ENCODE results near the gene VCAN.
A peak's percentile ranks its signal among the peaks of the same experiment; 100 is the strongest.
"Not testable (repeated sequence)": the region's sequence is repeated elsewhere in the genome, so short reads cannot be mapped to it uniquely, and the experiment has no call there.

VCAN gene

DNA sequence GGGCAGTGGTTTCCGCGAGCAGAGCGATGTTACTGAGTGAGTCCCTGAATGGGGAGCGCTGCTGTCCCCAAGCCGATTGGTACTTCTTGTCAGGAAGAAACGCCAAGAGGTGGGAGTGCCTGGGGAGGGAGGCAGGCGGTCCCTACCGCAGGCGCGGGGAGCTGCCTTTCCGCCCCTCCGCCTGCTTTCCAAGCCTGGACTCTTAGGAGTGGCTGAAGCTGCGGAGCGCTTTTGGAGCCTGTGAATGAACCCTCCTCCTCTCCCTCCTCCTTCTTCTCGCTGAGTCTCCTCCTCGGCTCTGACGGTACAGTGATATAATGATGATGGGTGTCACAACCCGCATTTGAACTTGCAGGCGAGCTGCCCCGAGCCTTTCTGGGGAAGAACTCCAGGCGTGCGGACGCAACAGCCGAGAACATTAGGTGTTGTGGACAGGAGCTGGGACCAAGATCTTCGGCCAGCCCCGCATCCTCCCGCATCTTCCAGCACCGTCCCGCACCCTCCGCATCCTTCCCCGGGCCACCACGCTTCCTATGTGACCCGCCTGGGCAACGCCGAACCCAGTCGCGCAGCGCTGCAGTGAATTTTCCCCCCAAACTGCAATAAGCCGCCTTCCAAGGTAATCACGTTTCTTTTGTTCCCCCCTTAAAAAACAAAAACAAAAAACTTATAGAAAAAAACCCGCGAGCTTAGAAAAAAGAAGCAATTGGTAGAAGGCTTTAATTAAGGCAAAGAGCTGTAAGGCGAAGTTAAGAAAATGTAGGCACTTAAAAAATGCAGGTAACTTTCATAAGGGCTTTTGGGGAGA, at the start of gene VCAN:
VCAN (plus strand) TSS at position 340 of the 808 bp plus-strand sequence. CDS start 11,775 bp downstream, outside the sequence.
- no peak for DNase-seq (ENCODE audit: low spot score)

DNA sequence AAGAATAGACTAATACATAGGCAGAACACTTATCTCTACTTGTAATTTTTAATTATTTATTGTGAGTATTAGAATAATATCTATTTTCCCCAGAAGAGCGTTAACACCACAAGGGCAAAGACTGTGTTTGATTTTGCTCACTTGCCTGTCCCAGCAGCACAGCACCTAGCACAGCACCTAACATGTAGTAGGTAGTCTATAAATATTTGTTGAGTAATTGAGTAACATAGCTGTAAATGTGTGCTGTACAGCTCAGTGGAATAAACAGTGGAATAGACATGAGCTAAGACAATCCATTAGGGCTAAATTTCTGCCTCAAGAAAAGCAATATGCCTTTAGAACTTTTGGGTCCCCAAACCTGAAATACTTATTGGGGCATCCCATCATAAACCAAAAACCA, 49.3 kb upstream of the VCAN start:
- no peak for DNase-seq (ENCODE audit: low spot score)

DNA sequence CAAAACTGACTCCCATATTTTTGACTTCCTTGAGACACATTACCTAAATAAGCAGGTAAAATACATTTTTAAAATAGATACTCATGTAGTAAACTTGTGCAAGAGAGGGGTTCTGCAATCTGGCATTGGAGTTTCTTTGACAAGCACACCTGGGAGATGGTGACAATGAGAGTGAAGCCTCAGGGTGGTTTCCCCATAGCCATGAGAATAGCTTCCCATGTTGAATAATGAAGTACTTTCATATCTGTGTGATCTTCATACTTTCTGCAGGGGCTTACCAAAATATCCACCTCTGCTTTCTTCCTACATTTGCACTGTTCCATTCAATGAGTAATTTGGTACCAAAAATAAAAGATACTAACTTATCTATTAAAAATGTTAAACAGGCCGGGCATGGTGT, 44.7 kb upstream of the VCAN start:
- no peak for DNase-seq (ENCODE audit: low spot score)

DNA sequence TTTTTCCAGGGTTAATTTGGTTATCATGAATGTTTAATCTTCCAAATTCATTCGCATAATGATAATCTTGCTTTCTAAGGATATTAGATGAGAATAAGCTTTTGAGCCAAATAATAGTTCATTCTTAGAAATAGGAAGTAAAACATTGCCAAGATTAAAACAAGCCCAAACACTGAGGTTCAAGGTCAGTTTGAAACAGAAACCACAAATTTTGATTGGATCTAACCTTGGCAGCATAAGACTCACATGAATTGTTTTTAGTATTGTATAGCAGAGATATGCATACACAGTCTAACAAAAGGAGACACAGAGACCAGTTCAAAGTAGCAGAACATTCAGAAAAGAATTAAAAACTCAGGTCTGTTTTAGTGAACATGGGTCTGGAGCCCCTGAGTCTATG, 43.4 kb upstream of the VCAN start:
- DNase-seq (ENCODE audit: low spot score): no peak

DNA sequence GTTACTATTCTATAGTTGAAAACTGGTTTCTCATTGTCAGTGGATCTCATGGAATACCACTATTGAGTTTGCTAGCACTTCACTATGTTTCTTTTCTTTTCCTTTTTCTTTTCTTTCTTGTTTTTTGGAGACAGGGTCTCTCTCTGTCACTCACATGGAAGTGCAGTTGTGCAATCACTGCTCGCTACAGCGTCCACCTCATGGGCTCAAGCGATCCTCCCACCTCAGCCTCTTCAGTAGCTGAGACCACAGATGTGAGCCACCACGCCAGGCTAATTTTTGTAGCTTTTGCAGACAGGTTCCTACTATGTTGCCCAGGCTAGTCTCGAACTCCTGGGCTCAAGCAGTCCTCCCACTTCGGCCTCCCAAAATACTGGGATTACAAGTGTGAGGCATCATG, 42.7 kb upstream of the VCAN start:
- no peak for DNase-seq (ENCODE audit: low spot score)

DNA sequence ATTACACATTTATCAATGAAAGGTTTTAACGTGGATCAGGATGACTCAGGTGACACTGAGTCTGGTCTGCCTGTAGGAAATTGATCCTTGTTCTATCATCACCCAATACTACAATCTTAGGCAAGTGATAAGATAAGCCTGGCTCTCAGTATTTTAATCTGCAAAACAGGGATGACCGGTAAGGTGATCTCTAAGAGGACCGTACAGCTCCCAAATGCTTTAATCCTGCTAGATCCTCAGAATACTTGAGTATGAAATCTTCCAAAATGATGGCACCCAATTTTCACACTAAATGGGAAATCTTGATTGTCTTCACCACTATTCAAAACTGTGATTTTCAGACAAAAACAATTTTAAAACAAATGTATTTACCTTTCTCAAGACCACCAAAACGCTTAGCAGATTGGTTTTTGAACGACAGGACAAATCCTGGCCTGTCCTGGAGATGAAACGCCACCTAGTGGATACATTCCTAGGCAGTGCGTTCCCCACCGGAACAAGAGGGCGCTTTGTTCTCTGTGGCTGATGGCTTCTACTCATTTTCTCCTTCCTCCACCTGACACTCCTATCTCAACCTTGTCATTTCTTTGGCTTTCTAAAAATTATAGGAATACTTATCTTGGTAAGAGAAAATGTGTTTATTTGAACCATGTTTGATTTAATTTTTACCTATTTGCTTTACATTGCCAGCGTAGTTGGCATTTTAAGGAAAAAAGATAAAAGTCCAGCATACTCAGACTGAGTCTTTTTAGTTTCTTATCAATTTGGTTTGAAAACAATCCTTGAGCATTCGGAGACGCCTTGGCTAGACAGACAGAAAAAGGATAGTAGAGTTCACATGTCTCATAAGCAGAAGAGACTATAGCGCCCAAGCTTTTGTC, 41.2 kb upstream of the VCAN start:
- peak; percentile 64 for DNase-seq (ENCODE audit: low spot score)

DNA sequence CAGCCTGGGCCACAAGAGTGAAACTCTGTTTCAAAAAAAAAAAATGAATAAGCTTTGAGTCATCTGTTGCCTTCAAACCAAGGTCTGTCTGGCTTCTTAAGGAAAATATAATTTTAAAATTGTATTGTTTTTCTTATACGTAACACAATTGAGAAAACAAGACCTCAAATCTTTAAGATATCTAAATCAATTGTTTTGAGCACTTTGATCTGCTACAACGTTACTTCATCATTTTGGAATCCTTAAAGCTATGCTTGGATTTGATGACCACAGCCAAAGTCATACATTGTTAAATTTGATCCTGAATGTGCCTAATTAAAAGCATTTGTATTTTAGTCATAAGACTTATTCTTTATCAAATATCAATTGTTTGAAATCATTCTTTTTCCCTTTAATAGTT, 37.7 kb upstream of the VCAN start:
- DNase-seq (ENCODE audit: low spot score): no peak

DNA sequence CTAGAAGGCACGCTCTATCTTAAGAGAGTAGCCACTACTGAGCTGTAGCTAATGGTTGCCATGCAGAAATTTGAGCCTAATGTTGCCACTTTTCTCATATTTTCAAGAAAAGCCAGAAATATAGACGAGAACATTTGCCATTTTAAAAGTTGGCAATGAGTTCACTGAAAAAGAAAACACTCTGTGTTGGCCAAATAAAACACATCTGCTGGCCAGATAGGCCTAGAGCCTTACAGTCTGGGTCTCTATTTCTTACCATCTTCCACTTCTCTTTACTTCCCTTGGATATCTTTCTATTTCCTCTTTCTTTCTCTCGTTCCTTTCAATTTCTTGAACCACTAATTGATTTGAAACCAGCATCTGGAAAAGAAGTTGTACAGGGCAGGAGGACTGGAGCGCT, 36.6 kb upstream of the VCAN start:
- DNase-seq (ENCODE audit: low spot score): no peak

DNA sequence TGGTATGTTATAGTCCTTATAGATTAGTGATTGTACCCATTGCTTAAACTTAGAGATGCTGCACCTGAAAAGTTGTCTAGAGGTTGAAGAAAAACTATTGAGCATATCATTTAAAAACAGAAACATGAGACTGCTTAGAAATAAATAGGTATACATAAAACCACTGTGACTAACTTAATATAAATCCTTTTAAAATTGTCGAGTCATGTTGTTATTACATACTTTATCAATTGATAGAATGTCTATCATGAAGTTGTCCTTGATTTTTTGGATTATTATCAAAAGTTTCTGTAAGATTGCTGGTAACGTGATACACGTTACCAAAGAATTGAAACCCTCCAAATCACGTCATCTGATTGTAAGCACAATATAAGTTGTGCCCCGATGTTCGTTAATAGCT, 35.3 kb upstream of the VCAN start:
- no peak for DNase-seq (ENCODE audit: low spot score)

DNA sequence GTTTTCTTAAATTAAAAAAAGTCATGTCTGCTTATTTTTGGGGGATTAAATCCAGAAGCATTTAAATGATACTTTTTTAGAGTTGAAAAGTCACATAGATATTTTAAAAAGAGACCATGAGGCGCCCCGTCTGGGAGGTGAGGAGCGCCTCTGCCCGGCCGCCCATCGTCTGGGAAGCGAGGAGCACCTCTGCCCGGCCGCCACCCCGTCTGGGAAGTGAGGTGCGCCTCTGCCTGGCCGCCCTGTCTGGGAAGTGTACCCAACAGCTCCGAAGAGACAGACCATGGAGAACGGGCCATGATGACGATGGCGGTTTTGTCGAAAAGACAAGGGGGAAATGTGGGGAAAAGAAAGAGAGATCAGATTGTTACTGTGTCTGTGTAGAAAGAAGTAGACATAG, 33.8 kb upstream of the VCAN start:
- not testable (repeated sequence) for DNase-seq (ENCODE audit: low spot score)

DNA sequence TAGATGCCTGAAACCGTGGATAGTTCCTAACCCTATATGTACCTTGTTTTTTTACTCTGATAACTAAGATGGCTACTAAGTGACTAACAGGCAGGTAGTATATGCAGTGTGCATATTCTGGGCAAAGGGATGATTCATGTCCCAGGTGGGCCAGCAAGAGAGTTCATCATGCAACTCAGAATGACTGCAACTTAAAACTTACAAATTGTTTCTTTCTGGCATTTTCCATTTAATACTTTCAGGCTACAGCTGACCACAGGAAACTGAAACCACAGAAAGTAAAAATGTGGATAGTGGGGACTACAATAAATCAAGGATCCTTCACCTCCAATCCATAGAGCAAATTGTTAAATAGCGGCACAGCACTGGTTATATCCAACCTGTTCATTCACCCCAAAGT, 30.7 kb upstream of the VCAN start:
- no peak for DNase-seq (ENCODE audit: low spot score)

DNA sequence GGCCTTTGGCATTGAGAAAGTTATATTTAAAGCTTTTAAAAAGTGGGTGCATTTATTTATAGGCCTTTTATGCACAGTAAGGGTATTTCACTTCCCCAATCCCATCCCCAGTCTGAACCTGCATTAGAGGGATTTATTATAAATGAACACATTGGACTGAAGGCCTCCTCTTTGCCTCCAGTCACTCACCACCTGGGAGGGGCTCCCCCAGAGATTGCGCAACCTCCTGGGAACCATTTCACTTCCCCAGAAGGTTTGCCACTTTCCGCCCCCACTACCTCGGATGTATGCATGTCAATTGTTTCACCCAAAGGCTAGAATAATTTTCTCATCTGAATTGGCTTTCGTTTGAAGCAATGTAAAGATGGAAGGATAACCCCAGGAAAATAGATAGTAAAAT, 29.8 kb upstream of the VCAN start:
- no peak for DNase-seq (ENCODE audit: low spot score)

DNA sequence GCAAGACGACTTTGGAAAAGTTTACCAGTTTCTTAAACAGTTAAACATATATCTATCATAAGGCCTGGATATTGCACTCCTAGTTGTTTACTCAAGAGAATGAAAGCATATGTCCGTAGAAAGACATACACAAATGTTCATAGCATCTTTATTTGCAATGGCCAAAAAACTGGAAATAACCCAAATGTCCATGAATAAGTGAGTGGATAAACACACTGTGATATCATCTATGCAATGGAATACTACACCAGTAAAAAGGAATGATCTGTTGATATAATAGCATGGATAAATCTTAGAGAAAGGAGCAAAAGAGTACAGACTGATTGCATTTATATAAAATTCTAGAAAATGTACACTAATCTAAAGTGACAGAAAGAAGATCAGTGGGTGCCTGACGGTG, 28.0 kb upstream of the VCAN start:
- no peak for DNase-seq (ENCODE audit: low spot score)

DNA sequence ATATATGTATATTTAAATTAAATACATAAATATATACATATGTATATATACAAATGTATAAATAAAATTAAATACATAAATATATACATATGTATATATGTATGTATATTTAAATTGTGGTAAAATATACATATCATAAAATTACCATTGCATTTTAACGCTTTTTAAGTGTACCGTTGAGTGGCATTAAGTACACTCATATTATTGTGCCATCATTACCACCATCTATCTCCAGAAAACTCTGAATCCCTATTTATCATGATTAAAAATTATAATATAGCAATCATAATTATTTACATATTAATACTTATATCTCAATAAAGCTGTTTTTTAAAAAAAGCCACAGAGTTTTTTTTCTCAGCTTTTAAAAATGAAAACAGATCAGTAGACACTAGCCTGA, 27.1 kb upstream of the VCAN start:
- DNase-seq (ENCODE audit: low spot score): no peak

DNA sequence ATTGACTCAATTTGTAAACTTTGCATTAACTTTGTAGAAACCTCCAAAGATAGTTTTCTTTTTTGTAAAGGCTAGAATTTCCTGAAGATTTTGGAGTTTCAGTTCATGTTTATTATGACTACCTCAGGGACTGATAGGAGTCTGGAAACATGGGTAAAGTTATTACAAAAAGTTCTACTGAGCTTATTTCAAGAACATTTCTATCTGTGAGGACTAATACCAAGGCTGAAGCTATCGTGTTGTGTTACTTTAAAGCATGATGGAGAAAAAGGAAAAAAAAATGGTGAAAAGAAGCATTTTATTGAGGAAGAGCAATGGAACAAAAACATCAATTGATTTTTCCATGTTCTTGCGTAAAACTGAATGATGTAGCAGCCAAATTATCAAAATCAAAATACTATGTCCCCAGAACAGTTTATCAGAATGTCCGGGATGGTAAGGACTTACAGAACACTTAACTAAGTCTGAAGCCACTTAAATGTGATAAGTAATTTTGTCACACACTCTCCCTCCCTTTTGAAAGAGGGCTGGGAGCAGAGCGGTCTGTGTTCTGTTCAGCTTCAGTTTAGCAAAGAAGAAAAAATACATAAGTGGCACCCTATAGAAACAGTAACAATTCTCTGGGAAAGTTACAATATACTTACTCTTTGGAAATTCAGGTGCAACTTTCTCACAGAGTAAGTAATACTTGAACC, 25.1 kb upstream of the VCAN start:
- DNase-seq (ENCODE audit: low spot score): no peak

DNA sequence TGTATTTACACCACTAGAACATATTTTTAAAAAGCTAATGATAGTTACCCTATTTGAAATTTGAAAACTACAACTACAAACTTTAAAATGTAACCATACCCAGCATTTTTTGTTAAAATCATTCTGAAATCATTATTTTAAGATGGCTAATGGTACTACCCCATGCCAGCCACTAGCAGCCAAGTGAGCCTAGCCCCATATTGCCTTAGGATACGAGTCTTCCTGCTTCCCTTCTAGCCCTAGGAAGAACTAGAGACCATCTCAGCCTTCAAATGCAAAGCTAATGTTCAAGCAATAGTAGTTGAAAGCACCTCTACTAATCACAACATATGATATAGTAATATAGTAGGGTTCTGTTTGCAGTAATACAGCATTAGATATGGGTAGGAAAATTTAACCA, 24.0 kb upstream of the VCAN start:
- DNase-seq (ENCODE audit: low spot score): no peak

DNA sequence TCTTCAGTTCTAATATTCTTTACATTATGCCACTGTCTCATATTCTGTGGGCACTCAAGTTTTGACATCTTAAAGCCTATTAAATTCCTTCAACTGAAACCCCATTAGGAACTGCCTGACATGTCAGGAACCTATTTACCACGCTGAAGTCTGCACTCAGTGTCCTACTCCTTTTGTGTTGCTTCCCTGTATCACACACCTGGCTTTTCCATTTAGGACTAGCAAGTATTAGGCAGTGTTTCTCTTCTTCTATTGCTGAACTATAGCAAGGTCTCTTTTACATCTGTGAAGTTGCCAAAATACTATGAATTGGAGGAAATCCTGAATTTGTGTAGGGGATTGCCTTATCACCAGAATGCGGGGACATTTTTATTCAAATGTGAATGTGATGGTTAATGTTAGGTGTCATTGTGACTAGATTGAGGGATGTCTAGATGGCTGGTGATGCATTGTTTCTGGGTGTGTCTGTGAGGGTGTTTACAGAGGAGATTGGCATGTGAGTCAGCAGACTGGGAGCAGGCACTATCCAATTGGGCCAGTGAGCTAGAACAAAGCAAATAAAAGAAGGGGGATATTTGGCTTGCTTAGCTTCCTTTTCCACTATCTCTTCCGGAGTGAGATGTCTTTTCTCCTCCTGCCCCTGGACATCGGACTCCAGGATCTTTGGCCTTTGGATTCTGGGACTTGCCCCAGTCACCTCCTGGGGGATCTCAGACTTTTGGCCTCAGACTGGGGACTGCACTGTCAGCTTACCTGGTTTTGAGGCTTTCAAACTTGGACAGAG, 21.2 kb upstream of the VCAN start:
- no peak for DNase-seq (ENCODE audit: low spot score)

DNA sequence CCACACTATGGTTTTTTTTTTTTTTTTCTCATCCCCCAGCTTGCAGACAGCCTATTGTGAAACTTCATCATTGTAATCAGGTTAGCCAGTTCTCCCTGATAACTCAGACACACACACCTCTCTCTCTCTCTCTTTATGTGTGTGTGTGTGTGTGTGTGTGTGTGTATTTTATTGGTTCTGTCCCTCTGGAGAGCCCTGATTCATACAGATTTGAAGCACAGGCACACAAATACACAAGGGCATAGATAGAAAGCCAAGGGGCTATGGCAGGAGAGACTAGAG, 20.6 kb upstream of the VCAN start:
- no peak for DNase-seq (ENCODE audit: low spot score)

DNA sequence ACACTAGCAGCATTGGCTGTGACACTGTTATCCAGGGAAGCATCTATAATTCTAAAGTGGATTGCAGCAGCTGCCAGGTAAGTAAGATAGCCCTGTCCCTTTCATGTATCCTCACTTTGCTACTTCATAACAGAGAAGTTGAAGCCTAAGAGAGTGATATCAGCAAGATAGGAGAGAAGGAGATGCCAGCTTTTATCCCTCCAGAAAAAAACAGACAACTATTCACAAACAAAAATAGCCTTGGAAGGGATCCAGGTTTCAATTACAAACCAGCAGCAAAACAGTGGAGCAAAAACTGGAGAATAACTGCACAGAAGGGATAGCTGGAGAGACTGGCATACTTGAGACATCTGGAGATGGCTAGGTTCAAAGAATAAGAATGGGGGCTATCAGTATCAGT, 19.6 kb upstream of the VCAN start:
- DNase-seq (ENCODE audit: low spot score): no peak

DNA sequence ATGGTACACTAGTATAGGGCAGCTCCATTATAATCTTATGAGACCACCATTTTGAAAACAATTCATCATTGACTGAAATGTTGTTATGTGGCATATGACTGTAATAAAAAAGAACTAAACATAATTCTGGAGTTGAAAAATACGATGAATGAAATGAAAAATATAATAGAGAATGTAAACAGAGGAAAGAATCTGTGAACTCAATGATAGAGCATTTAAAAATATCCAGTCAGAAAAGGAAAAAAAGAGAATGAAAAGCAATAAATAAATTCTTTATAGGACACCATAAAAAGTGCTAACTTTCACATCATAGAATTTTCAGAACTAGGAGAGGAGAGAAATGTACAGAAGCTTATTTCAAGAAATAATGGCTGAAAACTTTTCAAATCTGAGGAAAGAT, 17.6 kb upstream of the VCAN start:
- DNase-seq (ENCODE audit: low spot score): no peak

DNA sequence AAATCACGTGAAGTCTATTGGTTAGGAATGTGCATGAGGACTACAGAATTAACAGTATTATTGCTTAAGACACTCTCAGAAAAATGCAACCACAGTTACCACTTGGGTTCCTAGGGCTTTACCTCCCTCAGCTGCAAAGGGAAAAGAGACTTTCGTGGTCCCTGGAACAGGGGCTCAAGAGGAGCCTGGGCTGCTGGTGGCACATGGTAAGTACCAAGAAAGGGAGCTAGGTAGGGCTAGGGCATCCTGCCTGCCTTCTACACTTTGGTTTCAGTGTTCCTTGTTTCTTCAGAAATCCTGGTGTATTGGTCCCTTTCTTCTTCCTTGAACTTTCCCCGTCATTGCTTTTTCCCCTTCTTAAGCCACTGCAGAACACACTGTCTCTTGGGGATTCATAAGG, 7.3 kb upstream of the VCAN start:
- no peak for DNase-seq (ENCODE audit: low spot score)

DNA sequence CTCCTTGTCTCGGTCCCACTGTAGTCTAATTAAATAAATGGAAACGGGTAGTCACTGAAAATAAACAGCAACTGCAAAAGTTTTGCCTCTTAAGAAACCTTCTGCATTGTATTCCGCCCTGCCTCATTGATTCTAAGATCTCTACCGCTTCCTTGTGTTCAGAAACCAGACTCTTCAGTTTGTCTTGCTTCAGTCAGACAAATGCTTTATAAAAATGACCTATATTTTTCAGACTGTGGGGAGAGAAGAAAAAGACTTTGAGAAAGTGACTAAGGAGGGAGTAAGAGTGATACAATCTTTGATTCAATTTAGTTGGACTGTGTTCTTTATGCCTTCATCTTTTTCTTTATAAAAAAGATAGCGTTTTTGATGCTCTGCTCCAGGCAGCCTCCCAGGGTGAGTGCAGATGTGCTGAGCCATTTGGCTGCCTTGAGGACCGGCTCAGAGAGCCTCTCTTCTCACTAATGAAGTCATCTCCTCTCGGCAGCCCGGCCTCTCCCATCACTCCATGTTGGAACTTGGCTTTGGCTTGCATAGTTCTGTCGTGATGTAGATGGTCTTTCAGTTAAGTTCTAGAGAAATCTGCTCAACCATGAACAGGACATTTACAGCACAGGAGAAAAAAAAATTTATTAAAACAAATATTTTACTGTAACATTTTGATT, 4.0 kb upstream of the VCAN start:
- no peak for DNase-seq (ENCODE audit: low spot score)

Measured in putamen (tissue), 1 donor.